Diencephalon (tissue), 1 donor: ENCODE measurements around the gene PRKAR2A. TPM values are rescaled to one million over a fixed set of nuclear protein-coding genes. Genes with fewer than 3 reads are reported as not detected.

Source experiments
- total RNA-seq: library from RNA; depleted of rRNA; stranded (reverse); fragments of >200 nt; gene quantifications from one replicate; pipeline ENCODE4 v1.2.3, GENCODE V29; 2014

PRKAR2A gene
- 38.8 TPM for total RNA-seq

GRCh38 chr3:48847504-48848423, at the start of gene PRKAR2A:
TSS of gene PRKAR2A (minus strand) at chr3:48847874. CDS start at chr3:48847596, 278 bp downstream.

GRCh38 chr3:48716982-48717746, 130.5 kb downstream of the PRKAR2A start, which contains the start of gene IP6K2:
TSS of gene IP6K2 (minus strand) at chr3:48717221. CDS start at chr3:48695291, 21,930 bp downstream.

Other genes with a start within 250 kb of the PRKAR2A start
- 194 TPM for gene UQCRC1, start 238.2 kb downstream of the PRKAR2A start, total RNA-seq
- not detected for gene TMEM89, start 226.1 kb downstream of the PRKAR2A start, total RNA-seq
- 7.6 TPM for gene SLC26A6, start 212.4 kb downstream of the PRKAR2A start, total RNA-seq
- gene CELSR3, start 185.0 kb downstream of the PRKAR2A start, total RNA-seq, result 30.4 TPM
- gene NCKIPSD, start 162.0 kb downstream of the PRKAR2A start, total RNA-seq, result 9.2 TPM
- 94.6 TPM for gene IP6K2, start 130.7 kb downstream of the PRKAR2A start, total RNA-seq
- 10.6 TPM for gene SLC25A20, start 51.0 kb upstream of the PRKAR2A start, total RNA-seq
- gene ARIH2, start 71.0 kb upstream of the PRKAR2A start, total RNA-seq, result 70.6 TPM
- gene P4HTM, start 142.4 kb upstream of the PRKAR2A start, total RNA-seq, result 68.3 TPM
- gene WDR6, start 159.5 kb upstream of the PRKAR2A start, total RNA-seq, result 116 TPM
- 41.5 TPM for gene DALRD3, start 170.7 kb upstream of the PRKAR2A start, total RNA-seq
- gene NDUFAF3, start 174.2 kb upstream of the PRKAR2A start, total RNA-seq, result 34.6 TPM
- 146 TPM for gene IMPDH2, start 181.5 kb upstream of the PRKAR2A start, total RNA-seq
- gene QRICH1, start 246.2 kb upstream of the PRKAR2A start, total RNA-seq, result 99.4 TPM